Mesothelial cell of epicardium (in vitro differentiated cells): ENCODE results near the gene SPRTN. TPM values are rescaled to one million over a fixed set of nuclear protein-coding genes. Genes with fewer than 3 reads are reported as not detected.
A peak's percentile ranks its signal among the peaks of the same experiment; 100 is the strongest.

ENCODE experiments used
- DNase-seq, 2 experiments: peaks; one replicate each; pipeline ENCODE4 v3.0.0; 2021; ENCODE audit warnings: low spot score in 2 of 2; ENCODE audit not compliant: unreplicated experiment in 2 of 2
- H3K27ac Mint-ChIP-seq: 2 replicates; pipeline ENCODE4 v1.8.0; 2021; ENCODE audit warnings: mixed read lengths
- H3K27me3 Mint-ChIP-seq: 2 replicates; pipeline ENCODE4 v1.8.0; 2021; ENCODE audit warnings: low read depth, mixed read lengths
- H3K36me3 Mint-ChIP-seq: 2 replicates; pipeline ENCODE4 v1.8.0; 2021; ENCODE audit warnings: mixed read lengths
- H3K4me1 Mint-ChIP-seq: 2 replicates; pipeline ENCODE4 v1.8.0; 2021; ENCODE audit warnings: mixed read lengths
- H3K4me3 Mint-ChIP-seq: 2 replicates; pipeline ENCODE4 v1.8.0; 2021; ENCODE audit warnings: mild to moderate bottlenecking, moderate library complexity, mixed read lengths
- H3K9me3 Mint-ChIP-seq: 2 replicates; pipeline ENCODE4 v1.8.0; 2021; ENCODE audit warnings: mixed read lengths
- total RNA-seq: library from RNA; stranded (reverse); gene quantifications from 3 replicates; pipeline ENCODE4 v1.2.1, GENCODE V29; 2021
- TF ChIP-seq, protein P1 (sequence below): fragments of 200-600 bp; sonication (generic); IDR thresholded peaks from one replicate; pipeline ENCODE4 v1.5.0; 2021; ENCODE audit warnings: antibody characterized with exemption; ENCODE audit not compliant: unreplicated experiment

SPRTN gene
- total RNA-seq, 1 donor from 2014 or later = 12.0 TPM

DNA sequence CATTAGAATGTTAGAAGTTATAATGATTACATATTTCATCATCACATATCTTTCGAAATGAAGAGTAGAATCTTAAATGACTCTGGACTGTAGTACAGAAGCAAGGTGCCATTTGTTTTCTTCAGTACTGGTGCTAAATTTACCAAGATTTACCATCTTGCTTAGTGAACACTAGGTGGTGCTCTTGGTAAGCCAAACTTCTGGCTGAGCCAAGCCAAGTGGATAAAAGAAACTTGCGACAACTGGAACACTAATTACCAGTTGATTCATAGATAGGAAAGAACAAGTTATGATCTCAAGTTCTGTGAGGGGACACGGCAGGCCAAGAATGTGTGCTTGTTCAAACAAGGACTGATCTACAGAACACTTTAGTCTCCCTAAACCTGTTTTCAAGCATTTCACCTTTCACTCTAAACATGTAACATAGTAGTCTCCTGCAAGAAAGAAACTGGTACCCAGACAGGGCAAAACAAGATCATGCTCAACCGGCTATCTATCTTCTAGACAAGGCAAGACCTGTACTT is 19.8 kb downstream of the SPRTN start:
- H3K4me1 Mint-ChIP-seq = peaks cover 6% of the 10 kb centered on the region
- TF ChIP-seq, protein P1, sequence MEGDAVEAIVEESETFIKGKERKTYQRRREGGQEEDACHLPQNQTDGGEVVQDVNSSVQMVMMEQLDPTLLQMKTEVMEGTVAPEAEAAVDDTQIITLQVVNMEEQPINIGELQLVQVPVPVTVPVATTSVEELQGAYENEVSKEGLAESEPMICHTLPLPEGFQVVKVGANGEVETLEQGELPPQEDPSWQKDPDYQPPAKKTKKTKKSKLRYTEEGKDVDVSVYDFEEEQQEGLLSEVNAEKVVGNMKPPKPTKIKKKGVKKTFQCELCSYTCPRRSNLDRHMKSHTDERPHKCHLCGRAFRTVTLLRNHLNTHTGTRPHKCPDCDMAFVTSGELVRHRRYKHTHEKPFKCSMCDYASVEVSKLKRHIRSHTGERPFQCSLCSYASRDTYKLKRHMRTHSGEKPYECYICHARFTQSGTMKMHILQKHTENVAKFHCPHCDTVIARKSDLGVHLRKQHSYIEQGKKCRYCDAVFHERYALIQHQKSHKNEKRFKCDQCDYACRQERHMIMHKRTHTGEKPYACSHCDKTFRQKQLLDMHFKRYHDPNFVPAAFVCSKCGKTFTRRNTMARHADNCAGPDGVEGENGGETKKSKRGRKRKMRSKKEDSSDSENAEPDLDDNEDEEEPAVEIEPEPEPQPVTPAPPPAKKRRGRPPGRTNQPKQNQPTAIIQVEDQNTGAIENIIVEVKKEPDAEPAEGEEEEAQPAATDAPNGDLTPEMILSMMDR = peak; percentile 71
- peak overlapping the region; percentile 82 for H3K27ac Mint-ChIP-seq
- H3K4me3 Mint-ChIP-seq = no peak overlapping the region
- H3K9me3 Mint-ChIP-seq = no peaks in the 10 kb centered on the region
- DNase-seq = no peak
- H3K27me3 Mint-ChIP-seq = no peaks in the 10 kb centered on the region
- H3K36me3 Mint-ChIP-seq = peaks cover 21% of the 10 kb centered on the region

- Mint-ChIP-seq H3K36me3 (peaks cover 18% of the 10 kb centered on the region), H3K9me3 (no peaks in the 10 kb centered on the region), H3K27me3 (no peaks in the 10 kb centered on the region), H3K4me1 (peaks cover 10% of the 10 kb centered on the region), H3K4me3 (no peak overlapping the region), H3K27ac (no peak overlapping the region)
- DNase-seq = no peak
- TF ChIP-seq, protein P1 = no peak
Observed at GRCh38 chr1:231359113-231359512, 21.0 kb downstream of the SPRTN start.

DNA sequence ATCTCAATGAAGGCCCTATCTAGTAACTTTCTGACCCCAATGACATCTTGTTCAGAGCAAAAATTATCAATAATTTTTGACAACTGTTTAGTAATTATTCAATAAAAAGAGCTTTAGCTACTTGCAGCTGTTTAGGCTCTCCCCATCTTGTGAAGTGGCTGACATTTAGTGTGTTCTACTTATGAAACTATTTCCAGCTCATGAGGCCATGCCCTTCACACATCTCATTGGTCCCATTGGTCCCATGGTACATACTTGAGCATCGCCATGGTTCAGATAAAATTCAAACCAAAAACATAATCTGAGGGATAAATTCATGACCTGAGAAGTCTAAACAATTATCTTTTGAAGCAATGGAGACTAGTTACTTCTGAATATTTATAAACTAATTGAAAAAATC is 24.2 kb downstream of the SPRTN start:
- no peak overlapping the region for H3K4me3 Mint-ChIP-seq
- no peaks in the 10 kb centered on the region for H3K9me3 Mint-ChIP-seq
- peaks cover 10% of the 10 kb centered on the region for H3K4me1 Mint-ChIP-seq
- DNase-seq = no peak
- H3K27me3 Mint-ChIP-seq = no peaks in the 10 kb centered on the region
- H3K27ac Mint-ChIP-seq = no peak overlapping the region
- TF ChIP-seq, protein P1 = no peak
- H3K36me3 Mint-ChIP-seq = peaks cover 35% of the 10 kb centered on the region

- TF ChIP-seq, protein P1 = no peak
- H3K27me3 Mint-ChIP-seq = no peaks in the 10 kb centered on the region
- no peak for DNase-seq
- peaks cover 38% of the 10 kb centered on the region for H3K36me3 Mint-ChIP-seq
- H3K9me3 Mint-ChIP-seq = no peaks in the 10 kb centered on the region
- no peak overlapping the region for H3K4me3 Mint-ChIP-seq
- peaks cover 4% of the 10 kb centered on the region for H3K4me1 Mint-ChIP-seq
- peak overlapping the region; percentile 74 for H3K27ac Mint-ChIP-seq
Observed at GRCh38 chr1:231363624-231364023, 25.5 kb downstream of the SPRTN start.

GRCh38 chr1:231364192-231364591 is 26.1 kb downstream of the SPRTN start:
- DNase-seq = no peak
- TF ChIP-seq, protein P1 = no peak
- H3K9me3 Mint-ChIP-seq = no peaks in the 10 kb centered on the region
- H3K36me3 Mint-ChIP-seq = peaks cover 40% of the 10 kb centered on the region
- no peak overlapping the region for H3K4me3 Mint-ChIP-seq
- no peak overlapping the region for H3K27ac Mint-ChIP-seq
- H3K4me1 Mint-ChIP-seq = peaks cover 4% of the 10 kb centered on the region
- H3K27me3 Mint-ChIP-seq = no peaks in the 10 kb centered on the region

- Mint-ChIP-seq H3K4me1 (no peaks in the 10 kb centered on the region), H3K4me3 (no peak overlapping the region), H3K27me3 (no peaks in the 10 kb centered on the region), H3K9me3 (no peaks in the 10 kb centered on the region), H3K36me3 (peaks cover 29% of the 10 kb centered on the region), H3K27ac (no peak overlapping the region)
- no peak for DNase-seq
- TF ChIP-seq, protein P1 = no peak
Observed at GRCh38 chr1:231369282-231369681, 31.2 kb downstream of the SPRTN start.
